HG02840 (cell line): ENCODE results near the gene B3GNT8.
"Not testable (repeated sequence)": the region's sequence is repeated elsewhere in the genome, so short reads cannot be mapped to it uniquely, and the experiment has no call there.

Experiments used
- ATAC-seq: cut with Tn5 transposase; IDR thresholded peaks from one replicate; pipeline ENCODE4 v1.9.1; 2021; ENCODE audit warnings: mild to moderate bottlenecking, moderate library complexity, moderate number of reproducible peaks; ENCODE audit not compliant: unreplicated experiment, low FRiP score

The B3GNT8 gene

GRCh38 chr19:41437944-41438574 lies 10.9 kb upstream of the B3GNT8 start:
- ATAC-seq: no peak

- no peak for ATAC-seq
Measured at GRCh38 chr19:41436674-41436951, 9.4 kb upstream of the B3GNT8 start.

GRCh38 chr19:41435936-41436673 lies 8.9 kb upstream of the B3GNT8 start:
- ATAC-seq: no peak

GRCh38 chr19:41435376-41435775 lies 8.2 kb upstream of the B3GNT8 start:
- ATAC-seq: not testable (repeated sequence)

GRCh38 chr19:41434450-41434849 lies 7.3 kb upstream of the B3GNT8 start:
- ATAC-seq: no peak

GRCh38 chr19:41433171-41433570 lies 6.0 kb upstream of the B3GNT8 start:
- ATAC-seq: no peak

- no peak for ATAC-seq
Measured at GRCh38 chr19:41431426-41432386, 4.5 kb upstream of the B3GNT8 start.

GRCh38 chr19:41430922-41431321 lies 3.7 kb upstream of the B3GNT8 start:
- no peak for ATAC-seq

- no peak for ATAC-seq
Measured at GRCh38 chr19:41428481-41428859, 1.3 kb upstream of the B3GNT8 start.

GRCh38 chr19:41427647-41428480 lies 690 bp upstream of the B3GNT8 start:
- ATAC-seq: no peak

- ATAC-seq: no peak
Measured at GRCh38 chr19:41426116-41426841, 895 bp downstream of the B3GNT8 start.

GRCh38 chr19:41425174-41426115 lies 1.7 kb downstream of the B3GNT8 start:
- ATAC-seq: no peak

GRCh38 chr19:41424335-41425173 lies 2.6 kb downstream of the B3GNT8 start:
- ATAC-seq: no peak

- no peak for ATAC-seq
Measured at GRCh38 chr19:41422955-41423354, 4.2 kb downstream of the B3GNT8 start.

GRCh38 chr19:41422456-41422855 lies 4.7 kb downstream of the B3GNT8 start:
- ATAC-seq: no peak

- ATAC-seq: no peak
Measured at GRCh38 chr19:41421973-41422372, 5.2 kb downstream of the B3GNT8 start.

GRCh38 chr19:41421314-41421713 lies 5.9 kb downstream of the B3GNT8 start:
- no peak for ATAC-seq
